SK-N-SH (cell line): ENCODE measurements around the gene SF3B1. TPM values are rescaled to one million over a fixed set of nuclear protein-coding genes. Genes with fewer than 3 reads are reported as not detected.

ENCODE experiments used
- CTCF ChIA-PET: fragments of 300-600, 350-600 bp; formaldehyde crosslinking; extraction: SDS; loops from one replicate; lab custom pipeline; 2021; lab: Yijun Ruan, JAX
- POLR2A ChIA-PET: fragments of 350-600 bp; sonication (Branson Sonifier 250); formaldehyde crosslinking; extraction: SDS; loops from one replicate; lab custom pipeline; 2020; ENCODE audit warnings: antibody characterized with exemption, inconsistent platforms; lab: Yijun Ruan, JAX
- DNase-seq: peaks from one replicate; pipeline ENCODE4 v3.0.0; 2012
- H2AFZ ChIP-seq: fragments of 200-600 bp; sonication (generic); 2 replicates; pipeline ENCODE4 v1.8.1; 2016; ENCODE audit warnings: antibody characterized with exemption, mild to moderate bottlenecking, low read depth
- H3F3A ChIP-seq: fragments of 200-600 bp; sonication (generic); replicated peaks from 2 replicates; pipeline ENCODE3; 2016; ENCODE audit warnings: antibody characterized with exemption, mild to moderate bottlenecking; ENCODE audit not compliant: insufficient read depth
- H3K27ac ChIP-seq, 2 experiments: fragments of 200-500 bp in 1 of 2; fragments of 200-600 bp in 1 of 2; sonication (Bioruptor generic) in 1 of 2; sonication (generic), shearing (Covaris generic) in 1 of 2; 2 replicates each; pipeline versions ENCODE4 v1.5.1 to v1.6.1; 2014 to 2016; ENCODE audit warnings: low read depth in 2 of 2, inconsistent platforms in 1 of 2, low read length in 1 of 2, mild to moderate bottlenecking in 1 of 2, mixed read lengths in 1 of 2
- H3K27me3 ChIP-seq: fragments of 200-600 bp; sonication (generic), shearing (Covaris generic); 2 replicates; pipeline ENCODE4 v1.6.1; 2016; ENCODE audit warnings: mixed run types; ENCODE audit not compliant: insufficient read depth
- H3K36me3 ChIP-seq, 2 experiments: fragments of 200-500 bp in 1 of 2; fragments of 200-600 bp in 1 of 2; sonication (Bioruptor generic) in 1 of 2; sonication (generic) in 1 of 2; replicated peaks in 1 of 2; 2 replicates each; pipeline versions ENCODE3 to v1.5.1; 2014 to 2016; ENCODE audit warnings: low read length in 1 of 2, mild to moderate bottlenecking in 1 of 2; ENCODE audit not compliant: insufficient read depth in 2 of 2, control insufficient read depth in 1 of 2
- H3K4me1 ChIP-seq, 2 experiments: fragments of 200-500 bp in 1 of 2; fragments of 200-600 bp in 1 of 2; sonication (Bioruptor generic) in 1 of 2; sonication (generic), shearing (Covaris generic) in 1 of 2; 2 replicates each; pipeline versions ENCODE4 v1.5.1 to v1.6.1; 2014 to 2016; ENCODE audit warnings: low read depth in 1 of 2, low read length in 1 of 2, mixed run types in 1 of 2; ENCODE audit not compliant: insufficient read depth in 2 of 2, control insufficient read depth in 1 of 2
- H3K4me2 ChIP-seq: fragments of 200-600 bp; sonication (generic), shearing (Covaris generic); 2 replicates; pipeline ENCODE4 v1.6.1; 2017; ENCODE audit warnings: mixed run types
- H3K4me3 ChIP-seq, 2 experiments: fragments of 200-500 bp in 1 of 2; fragments of 200-600 bp in 1 of 2; sonication (Bioruptor generic) in 1 of 2; sonication (generic), shearing (Covaris generic) in 1 of 2; 2 replicates each; pipeline versions ENCODE4 v1.5.1 to v1.8.1; 2014 to 2016; ENCODE audit warnings: low read depth in 2 of 2, inconsistent platforms in 1 of 2, low read length in 1 of 2, mild to moderate bottlenecking in 1 of 2, mixed read lengths in 1 of 2, moderate library complexity in 1 of 2
- H3K79me2 ChIP-seq: fragments of 200-600 bp; sonication (generic); 2 replicates; pipeline ENCODE4 v1.8.1; 2017; ENCODE audit warnings: mild to moderate bottlenecking; ENCODE audit not compliant: insufficient read depth
- H3K9ac ChIP-seq: fragments of 200-600 bp; sonication (generic); 2 replicates; pipeline ENCODE4 v1.6.1; 2017; ENCODE audit warnings: mixed run types
- H3K9me2 ChIP-seq: fragments of 200-600 bp; sonication (generic); 2 replicates; pipeline ENCODE4 v1.6.1; 2017; ENCODE audit warnings: mixed run types
- H3K9me3 ChIP-seq: fragments of 200-600 bp; sonication (generic); 2 replicates; pipeline ENCODE4 v1.6.1; 2017; ENCODE audit warnings: mixed run types, mild to moderate bottlenecking, moderate library complexity
- H4K20me1 ChIP-seq: fragments of 200-600 bp; sonication (generic); 2 replicates; pipeline ENCODE4 v1.6.1; 2017; ENCODE audit warnings: mild to moderate bottlenecking, mixed run types; ENCODE audit not compliant: insufficient read depth
- ELF1 ChIP-seq: IDR thresholded peaks from 2 replicates; pipeline ENCODE4 v1.4.0; 2012
- EP300 ChIP-seq, 2 experiments: IDR thresholded peaks; 2 replicates each; pipeline versions ENCODE4 v1.4.0 to v1.6.1; 2012; ENCODE audit warnings: borderline replicate concordance in 1 of 2, low read depth in 1 of 2, low read length in 1 of 2
- EZH2phosphoT487 ChIP-seq: fragments of 200-600 bp; sonication (generic); IDR thresholded peaks from 2 replicates; pipeline ENCODE4 v1.6.1; 2017; ENCODE audit warnings: low read depth, mixed run types, mild to moderate bottlenecking, antibody characterized with exemption, moderate library complexity, borderline replicate concordance
- FOSL2 ChIP-seq: IDR thresholded peaks from 2 replicates; pipeline ENCODE4 v1.4.0; 2012; ENCODE audit warnings: low read depth, mild to moderate bottlenecking, moderate library complexity, borderline replicate concordance
- FOXJ3 ChIP-seq: sonication (generic); formaldehyde crosslinking; IDR thresholded peaks from 2 replicates; pipeline ENCODE4 v1.5.1; 2020; ENCODE audit warnings: mild to moderate bottlenecking, missing genetic modification reagents
- FOXM1 ChIP-seq: IDR thresholded peaks from 2 replicates; pipeline ENCODE4 v1.4.0; 2012; ENCODE audit warnings: low read depth, mild to moderate bottlenecking
- GATA2 ChIP-seq: sonication (generic); formaldehyde crosslinking; IDR thresholded peaks from 2 replicates; pipeline ENCODE4 v1.5.0; 2020; ENCODE audit warnings: mild to moderate bottlenecking, missing genetic modification reagents
- IRF3 ChIP-seq: fragments of 150-350 bp; IDR thresholded peaks from 2 replicates; pipeline ENCODE4 v1.6.1; 2016; ENCODE audit warnings: mild to moderate bottlenecking, low read depth, low read length
- JUND ChIP-seq: IDR thresholded peaks from 2 replicates; pipeline ENCODE4 v1.4.0; 2012
- MAX ChIP-seq: IDR thresholded peaks from 2 replicates; pipeline ENCODE4 v1.4.0; 2012; ENCODE audit warnings: low read depth
- MXI1 ChIP-seq: IDR thresholded peaks from 2 replicates; pipeline ENCODE4 v1.6.1; 2012; ENCODE audit warnings: mild to moderate bottlenecking, low read depth, low read length, improper control_type of control experiment
- NFIC ChIP-seq: IDR thresholded peaks from 2 replicates; pipeline ENCODE4 v1.4.0; 2012; ENCODE audit warnings: borderline replicate concordance
- PBX3 ChIP-seq: IDR thresholded peaks from 2 replicates; pipeline ENCODE4; 2012
- RAD21 ChIP-seq: IDR thresholded peaks from 2 replicates; pipeline ENCODE4 v1.6.1; 2012; ENCODE audit warnings: mild to moderate bottlenecking, low read length
- TCF12 ChIP-seq: IDR thresholded peaks from 2 replicates; pipeline ENCODE4 v1.4.0; 2012
- TEAD4 ChIP-seq: IDR thresholded peaks from 2 replicates; pipeline ENCODE4 v1.4.0; 2012; ENCODE audit warnings: mild to moderate bottlenecking, borderline replicate concordance; ENCODE audit not compliant: insufficient read depth
- WGBS: methylation state at CpG from one replicate; pipeline ENCODE4 v1.1.6; 2017; ENCODE audit warnings: low lambda C conversion rate; 5-methylcytosine and 5-hydroxymethylcytosine counted together
- polyA plus RNA-seq, 3 experiments: library from polyadenylated mRNA; depleted of rRNA; stranded (reverse); fragments of >200 nt; gene quantifications; 2 replicates each; pipeline ENCODE4 v1.2.3, GENCODE V29; 2012

The SF3B1 gene
- polyA plus RNA-seq, 1 of the 3 experiments (the other 2 are of a cell fraction): 162 TPM

GRCh38 chr2:197360744-197361156 lies 74.1 kb downstream of the SF3B1 start (continued):
- TF ChIP-seq IRF3 (no peak), TEAD4 (peak; percentile 54; the same call in 1 of the 2 replicates), PBX3 (peak; percentile 71), NFIC (peak; percentile 49; the same call in 1 of the 2 replicates), TCF12 (peak; percentile 93), FOXJ3 (0 out of 2 replicates have a peak, but pooled peaks have one; percentile 74), EP300 (IDR thresholded peaks at IDR 0.05; ENCODE audit: borderline replicate concordance in 1 of 2, low read depth in 1 of 2, low read length in 1 of 2) (peak; percentile 76 to 88), FOSL2 (peak; percentile 86; the same call in 1 of the 2 replicates), EZH2phosphoT487 (no peak)

GRCh38 chr2:197359859-197360258 lies 75.0 kb downstream of the SF3B1 start:
- Histone ChIP-seq H3K9me2 (no peaks in the 10 kb centered on the region), H3K4me1 (peaks cover 0 to 25% of the 10 kb centered on the region in 2 experiments; a peak in 2 of 4 replicates), H3K4me2 (no peak overlapping the region), H3K9ac (no peak overlapping the region), H3K27ac (peak overlapping the region in 1 of 2 experiments; percentile 96; a peak in 2 of 4 replicates), H3K27me3 (no peaks in the 10 kb centered on the region), H4K20me1 (no peaks in the 10 kb centered on the region), H3K36me3 (no peaks in the 10 kb centered on the region), H3K79me2 (no peaks in the 10 kb centered on the region), H3K4me3 (no peak overlapping the region), H2AFZ (no peak overlapping the region), H3K9me3 (no peaks in the 10 kb centered on the region), H3F3A (peaks cover 20% of the 10 kb centered on the region)
- 100% methylated on average over 1 of the region's 1 CpG for WGBS
- CTCF ChIA-PET: interaction anchor here (2.1 kb wide), 1 partner anchor 18 kb away, joined by 5 read pairs; no protein-coding TSS in a partner anchor
- no peak for DNase-seq
- TF ChIP-seq JUND: no peak
- TF ChIP-seq MAX: no peak
- TF ChIP-seq FOXM1: no peak
- no peak for TF ChIP-seq GATA2 (CRISPR knock-in tag)
- no peak for TF ChIP-seq MXI1
- no peak for TF ChIP-seq IRF3
- TF ChIP-seq RAD21: no peak
- no peak for TF ChIP-seq ELF1
- TF ChIP-seq EP300 (IDR thresholded peaks at IDR 0.05; ENCODE audit: borderline replicate concordance in 1 of 2, low read depth in 1 of 2, low read length in 1 of 2): no peak
- POLR2A ChIA-PET: no interaction called here
